OCI-LY1 (cell line): ENCODE data around the gene MPST.

Experiments
- CTCF ChIP-seq: fragments of 200-600 bp; sonication (generic), shearing (Covaris generic); IDR thresholded peaks from 2 replicates; pipeline ENCODE4 v1.5.1; 2017; ENCODE audit warnings: mild to moderate bottlenecking, antibody characterized with exemption, low read length, moderate library complexity, mixed read lengths
- EZH2 ChIP-seq: fragments of 200-600 bp; sonication (generic), shearing (Covaris generic); IDR thresholded peaks from 2 replicates; pipeline ENCODE4 v1.8.0; 2017; ENCODE audit warnings: borderline replicate concordance, mixed run types, mild to moderate bottlenecking, antibody characterized with exemption, low read length, moderate library complexity, mixed read lengths

GRCh38 chr22:37079158-37079557 lies 59.6 kb downstream of the MPST start:
- TF ChIP-seq CTCF (no peak), EZH2 (no peak)
